ENCODE results near the gene RAB28. TPM values are rescaled to one million over a fixed set of nuclear protein-coding genes. Genes with fewer than 3 reads are reported as not detected.
A peak's percentile ranks its signal among the peaks of the same experiment; 100 is the strongest.

The RAB28 gene
- total and polyA plus RNA-seq, 3 experiments from 2014 or later = 16.5 to 19.5 (median 17.3) TPM

- Mint-ChIP-seq H3K4me3 (peak overlapping the region in 5 of 7 donors; percentile 32 to 61 (median 53)), H3K27me3 (peaks cover 63 to 84% of the 10 kb centered on the region in 2 donors), H3K9me3 (peaks cover 0 to 16% (median 6%) of the 10 kb centered on the region in 5 donors), H3K27ac (peak overlapping the region in 1 of 8 donors; percentile 55), H3K4me1 (peaks cover 10 to 21% (median 11%) of the 10 kb centered on the region in 3 donors), H3K36me3 (no peaks in the 10 kb centered on the region)
- Histone ChIP-seq H3K36me3 (ENCODE audit: insufficient read depth, low read length) (no peaks in the 10 kb centered on the region), H3K4me3 (ENCODE audit: low read length) (no peak overlapping the region), H3K9me3 (ENCODE audit: low read length) (no peaks in the 10 kb centered on the region), H3K27ac (ENCODE audit: low read depth, low read length) (no peak overlapping the region), H3K27me3 (ENCODE audit: insufficient read depth, low read length, poor library complexity, severe bottlenecking) (peaks cover 54% of the 10 kb centered on the region), H3K4me1 (ENCODE audit: insufficient read depth, low read length) (peaks cover 7% of the 10 kb centered on the region)
- no peak for DNase-seq
- ChIA-PET POLR2A (no interaction called here), CTCF (interaction anchor here (1.3 kb wide), 1 partner anchor 14 kb away, joined by 3 read pairs; no protein-coding TSS in a partner anchor)
These were observed 38.4 kb upstream of the RAB28 start for GRCh38 chr4:13522282-13523104.

- no peak overlapping the region for H3K27ac ChIP-seq (ENCODE audit: low read depth, low read length)
- no peaks in the 10 kb centered on the region for H3K9me3 ChIP-seq (ENCODE audit: low read length)
- peaks cover 0 to 15% (median 4%) of the 10 kb centered on the region in 5 donors for H3K9me3 Mint-ChIP-seq
- H3K4me3 ChIP-seq (ENCODE audit: low read length) = no peak overlapping the region
- DNase-seq = no peak
- peaks cover 50 to 80% of the 10 kb centered on the region in 2 donors for H3K27me3 Mint-ChIP-seq
- H3K4me1 ChIP-seq (ENCODE audit: insufficient read depth, low read length) = no peaks in the 10 kb centered on the region
- POLR2A ChIA-PET = no interaction called here
- H3K27ac Mint-ChIP-seq = no peak overlapping the region
- H3K36me3 Mint-ChIP-seq = no peaks in the 10 kb centered on the region
- CTCF ChIA-PET = interaction anchor here (1.3 kb wide), 1 partner anchor 15 kb away, joined by 3 read pairs; no protein-coding TSS in a partner anchor
- no peaks in the 10 kb centered on the region for H3K36me3 ChIP-seq (ENCODE audit: insufficient read depth, low read length)
- peaks cover 40% of the 10 kb centered on the region for H3K27me3 ChIP-seq (ENCODE audit: insufficient read depth, low read length, poor library complexity, severe bottlenecking)
- no peak overlapping the region for H3K4me3 Mint-ChIP-seq
- peaks cover 6 to 16% (median 7%) of the 10 kb centered on the region in 3 donors for H3K4me1 Mint-ChIP-seq
These were observed 36.9 kb upstream of the RAB28 start for GRCh38 chr4:13521047-13521446.

GRCh38 chr4:13516315-13516860 is 32.2 kb upstream of the RAB28 start:
- ChIA-PET POLR2A (no interaction called here), CTCF (no interaction called here)
- H3K27ac Mint-ChIP-seq = no peak overlapping the region
- no peaks in the 10 kb centered on the region for H3K36me3 Mint-ChIP-seq
- H3K4me3 ChIP-seq (ENCODE audit: low read length) = no peak overlapping the region
- no peaks in the 10 kb centered on the region for H3K9me3 Mint-ChIP-seq
- no peaks in the 10 kb centered on the region for H3K36me3 ChIP-seq (ENCODE audit: insufficient read depth, low read length)
- H3K27ac ChIP-seq (ENCODE audit: low read depth, low read length) = no peak overlapping the region
- no peaks in the 10 kb centered on the region for H3K4me1 Mint-ChIP-seq
- H3K27me3 ChIP-seq (ENCODE audit: insufficient read depth, low read length, poor library complexity, severe bottlenecking) = peaks cover 4% of the 10 kb centered on the region
- H3K27me3 Mint-ChIP-seq = peaks cover 25 to 73% of the 10 kb centered on the region in 2 donors
- no peaks in the 10 kb centered on the region for H3K9me3 ChIP-seq (ENCODE audit: low read length)
- no peaks in the 10 kb centered on the region for H3K4me1 ChIP-seq (ENCODE audit: insufficient read depth, low read length)
- DNase-seq = no peak
- H3K4me3 Mint-ChIP-seq = no peak overlapping the region

GRCh38 chr4:13515268-13515667 is 31.1 kb upstream of the RAB28 start:
- no peaks in the 10 kb centered on the region for H3K27me3 ChIP-seq (ENCODE audit: insufficient read depth, low read length, poor library complexity, severe bottlenecking)
- no peaks in the 10 kb centered on the region for H3K9me3 Mint-ChIP-seq
- no peak overlapping the region for H3K27ac ChIP-seq (ENCODE audit: low read depth, low read length)
- ChIA-PET CTCF (no interaction called here), POLR2A (no interaction called here)
- H3K36me3 ChIP-seq (ENCODE audit: insufficient read depth, low read length) = no peaks in the 10 kb centered on the region
- H3K4me1 Mint-ChIP-seq = no peaks in the 10 kb centered on the region
- no peak for DNase-seq
- no peak overlapping the region for H3K27ac Mint-ChIP-seq
- H3K27me3 Mint-ChIP-seq = peaks cover 17 to 67% of the 10 kb centered on the region in 2 donors
- no peak overlapping the region for H3K4me3 Mint-ChIP-seq
- H3K36me3 Mint-ChIP-seq = no peaks in the 10 kb centered on the region
- H3K9me3 ChIP-seq (ENCODE audit: low read length) = no peaks in the 10 kb centered on the region
- no peaks in the 10 kb centered on the region for H3K4me1 ChIP-seq (ENCODE audit: insufficient read depth, low read length)
- H3K4me3 ChIP-seq (ENCODE audit: low read length) = no peak overlapping the region

- ChIA-PET POLR2A (no interaction called here), CTCF (no interaction called here)
- H3K36me3 ChIP-seq (ENCODE audit: insufficient read depth, low read length) = no peaks in the 10 kb centered on the region
- H3K27me3 ChIP-seq (ENCODE audit: insufficient read depth, low read length, poor library complexity, severe bottlenecking) = no peaks in the 10 kb centered on the region
- Mint-ChIP-seq H3K36me3 (no peaks in the 10 kb centered on the region), H3K9me3 (peaks cover 0 to 3% (median 0%) of the 10 kb centered on the region in 5 donors), H3K27me3 (peaks cover 14 to 62% of the 10 kb centered on the region in 2 donors), H3K4me1 (no peaks in the 10 kb centered on the region), H3K4me3 (no peak overlapping the region), H3K27ac (no peak overlapping the region)
- H3K27ac ChIP-seq (ENCODE audit: low read depth, low read length) = no peak overlapping the region
- DNase-seq = no peak
- no peak overlapping the region for H3K4me3 ChIP-seq (ENCODE audit: low read length)
- no peaks in the 10 kb centered on the region for H3K9me3 ChIP-seq (ENCODE audit: low read length)
- H3K4me1 ChIP-seq (ENCODE audit: insufficient read depth, low read length) = no peaks in the 10 kb centered on the region
These were observed 30.6 kb upstream of the RAB28 start for GRCh38 chr4:13514722-13515121.

GRCh38 chr4:13511101-13511500 is 27.0 kb upstream of the RAB28 start:
- POLR2A ChIA-PET = no interaction called here
- Histone ChIP-seq H3K4me3 (ENCODE audit: low read length) (no peak overlapping the region), H3K27ac (ENCODE audit: low read depth, low read length) (no peak overlapping the region), H3K4me1 (ENCODE audit: insufficient read depth, low read length) (no peaks in the 10 kb centered on the region), H3K36me3 (ENCODE audit: insufficient read depth, low read length) (no peaks in the 10 kb centered on the region), H3K27me3 (ENCODE audit: insufficient read depth, low read length, poor library complexity, severe bottlenecking) (no peaks in the 10 kb centered on the region), H3K9me3 (ENCODE audit: low read length) (no peaks in the 10 kb centered on the region)
- no peak overlapping the region for H3K27ac Mint-ChIP-seq
- H3K4me3 Mint-ChIP-seq = no peak overlapping the region
- peaks cover 0 to 3% (median 0%) of the 10 kb centered on the region in 5 donors for H3K9me3 Mint-ChIP-seq
- no peaks in the 10 kb centered on the region for H3K4me1 Mint-ChIP-seq
- H3K36me3 Mint-ChIP-seq = no peaks in the 10 kb centered on the region
- H3K27me3 Mint-ChIP-seq = peaks cover 8 to 39% of the 10 kb centered on the region in 2 donors
- CTCF ChIA-PET = no interaction called here
- DNase-seq = no peak

- no peak overlapping the region for H3K27ac Mint-ChIP-seq
These were observed 25.3 kb upstream of the RAB28 start for GRCh38 chr4:13509442-13509841.

GRCh38 chr4:13504374-13504773 is 20.2 kb upstream of the RAB28 start:
- H3K9me3 Mint-ChIP-seq = no peaks in the 10 kb centered on the region
- Histone ChIP-seq H3K27ac (ENCODE audit: low read depth, low read length) (no peak overlapping the region), H3K4me1 (ENCODE audit: insufficient read depth, low read length) (no peaks in the 10 kb centered on the region), H3K36me3 (ENCODE audit: insufficient read depth, low read length) (no peaks in the 10 kb centered on the region), H3K9me3 (ENCODE audit: low read length) (no peaks in the 10 kb centered on the region), H3K27me3 (ENCODE audit: insufficient read depth, low read length, poor library complexity, severe bottlenecking) (no peaks in the 10 kb centered on the region), H3K4me3 (ENCODE audit: low read length) (no peak overlapping the region)
- H3K4me1 Mint-ChIP-seq = no peaks in the 10 kb centered on the region
- ChIA-PET CTCF (no interaction called here), POLR2A (interaction anchor here (0.6 kb wide), 1 partner anchor 14 kb away, joined by 4 read pairs; no protein-coding TSS in a partner anchor)
- H3K27ac Mint-ChIP-seq = no peak overlapping the region
- no peak for DNase-seq
- H3K4me3 Mint-ChIP-seq = no peak overlapping the region
- H3K27me3 Mint-ChIP-seq = peaks cover 13 to 33% of the 10 kb centered on the region in 2 donors
- H3K36me3 Mint-ChIP-seq = no peaks in the 10 kb centered on the region

More at GRCh38 chr4:13509442-13509841, 25.3 kb upstream of the RAB28 start:
- H3K27ac ChIP-seq (ENCODE audit: low read depth, low read length) = no peak overlapping the region
- no peak overlapping the region for H3K4me3 Mint-ChIP-seq
- no peaks in the 10 kb centered on the region for H3K4me1 ChIP-seq (ENCODE audit: insufficient read depth, low read length)
- H3K4me1 Mint-ChIP-seq = no peaks in the 10 kb centered on the region
- no peaks in the 10 kb centered on the region for H3K27me3 ChIP-seq (ENCODE audit: insufficient read depth, low read length, poor library complexity, severe bottlenecking)
- ChIA-PET CTCF (no interaction called here), POLR2A (no interaction called here)
- no peak overlapping the region for H3K4me3 ChIP-seq (ENCODE audit: low read length)
- peaks cover 10 to 30% of the 10 kb centered on the region in 2 donors for H3K27me3 Mint-ChIP-seq
- DNase-seq = no peak
- peaks cover 0 to 3% (median 0%) of the 10 kb centered on the region in 5 donors for H3K9me3 Mint-ChIP-seq
- H3K9me3 ChIP-seq (ENCODE audit: low read length) = no peaks in the 10 kb centered on the region
- no peaks in the 10 kb centered on the region for H3K36me3 ChIP-seq (ENCODE audit: insufficient read depth, low read length)
- no peaks in the 10 kb centered on the region for H3K36me3 Mint-ChIP-seq
